ENCODE results near the gene DAPK2.
"Not testable (repeated sequence)": the region's sequence is repeated elsewhere in the genome, so short reads cannot be mapped to it uniquely, and the experiment has no call there.

Gene DAPK2

DNA sequence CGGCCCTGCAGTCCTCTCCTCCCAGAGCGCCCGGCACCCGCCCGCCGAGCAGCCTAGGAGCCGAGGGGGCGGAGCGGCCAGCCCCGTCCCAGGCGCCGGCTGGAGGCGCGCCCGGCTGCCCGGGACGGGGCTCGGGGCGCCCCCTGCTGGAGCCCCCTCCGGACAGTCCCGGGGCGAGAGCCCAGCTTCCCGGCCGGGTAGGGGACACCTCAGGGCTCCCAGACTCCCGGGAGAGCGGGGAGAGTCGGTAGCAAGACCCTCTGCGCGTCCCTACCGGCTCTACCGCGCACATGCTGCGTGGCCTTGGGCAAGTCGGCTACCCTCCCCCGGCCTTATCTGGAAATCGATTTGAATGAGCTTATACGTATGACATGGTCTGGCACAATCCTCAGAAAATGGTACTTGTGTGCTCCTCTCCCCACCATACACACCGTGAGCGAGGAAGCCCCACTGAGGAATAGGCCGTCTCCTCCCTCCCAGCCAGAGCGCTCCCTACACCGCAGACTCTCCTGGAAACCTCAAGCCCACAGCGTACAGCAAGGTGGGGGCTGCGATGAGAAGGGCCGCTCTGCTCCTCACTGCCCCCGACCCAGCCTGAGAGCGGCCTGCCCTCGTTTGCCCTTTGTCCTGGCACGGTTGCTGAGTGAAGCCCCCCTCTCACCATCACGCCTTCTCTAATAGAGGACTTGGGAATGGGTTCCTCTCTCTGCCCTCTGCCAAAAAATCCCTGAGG is at the start of gene DAPK2:
DAPK2 (minus strand) TSS at position 65 of the 733 bp plus-strand sequence. CDS start 6,224 bp downstream, outside the sequence.
- H3K27me3 Mint-ChIP-seq (ENCODE audit: low read depth) = peaks cover 36% of the 10 kb centered on the region

DNA sequence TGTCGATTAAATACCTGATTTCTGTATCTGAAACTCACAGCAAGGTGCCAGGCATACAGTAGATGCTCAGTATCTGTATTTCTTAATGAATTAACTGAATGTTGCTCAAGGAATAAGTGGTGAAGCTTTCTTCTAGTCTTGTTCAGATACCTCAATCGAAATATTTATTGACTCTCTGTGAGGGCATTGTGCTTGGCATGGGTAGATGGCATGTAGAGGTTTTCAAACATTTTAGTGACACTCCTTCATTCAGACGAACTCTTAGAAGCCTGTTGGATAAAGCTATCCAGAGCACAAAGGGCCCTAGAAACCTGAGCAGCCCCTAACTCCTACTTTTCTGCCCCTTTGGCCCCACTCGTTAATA is 49.1 kb upstream of the DAPK2 start:
- no peak for DNase-seq (ENCODE audit: low spot score)
- peaks cover 47% of the 10 kb centered on the region for H3K4me1 Mint-ChIP-seq (ENCODE audit: low read depth)
- H3K4me3 Mint-ChIP-seq = peak overlapping the region; percentile 99
- H3K27me3 Mint-ChIP-seq (ENCODE audit: low read depth) = no peaks in the 10 kb centered on the region
- H3K27ac Mint-ChIP-seq = peak overlapping the region; percentile 96
- H3K36me3 Mint-ChIP-seq (ENCODE audit: low read depth) = peaks cover 15% of the 10 kb centered on the region
- no peaks in the 10 kb centered on the region for H3K9me3 Mint-ChIP-seq

More for the DNA sequence above, at the start of gene DAPK2:
- H3K36me3 Mint-ChIP-seq (ENCODE audit: low read depth) = no peaks in the 10 kb centered on the region
- peak within 1 kb of the TSS; percentile 79 for H3K4me3 Mint-ChIP-seq
- peaks cover 13% of the 10 kb centered on the region for H3K4me1 Mint-ChIP-seq (ENCODE audit: low read depth)
- no peaks in the 10 kb centered on the region for H3K9me3 Mint-ChIP-seq
- DNase-seq (ENCODE audit: low spot score) = peak; percentile 71
- H3K27ac Mint-ChIP-seq = peak within 1 kb of the TSS; percentile 29

GRCh38 chr15:64093627-64094417 is 47.5 kb upstream of the DAPK2 start, which contains the start of gene CIAO2A:
TSS of gene CIAO2A (minus strand) at chr15:64093838. CDS start at chr15:64093768, 70 bp downstream.
- H3K4me3 Mint-ChIP-seq = peak within 1 kb of the TSS; percentile 99
- no peaks in the 10 kb centered on the region for H3K27me3 Mint-ChIP-seq (ENCODE audit: low read depth)
- peak within 1 kb of the TSS; percentile 96 for H3K27ac Mint-ChIP-seq
- H3K36me3 Mint-ChIP-seq (ENCODE audit: low read depth) = peaks cover 23% of the 10 kb centered on the region
- peaks cover 51% of the 10 kb centered on the region for H3K4me1 Mint-ChIP-seq (ENCODE audit: low read depth)
- peak; percentile 96 for DNase-seq (ENCODE audit: low spot score)
- H3K9me3 Mint-ChIP-seq = no peaks in the 10 kb centered on the region

- H3K27me3 Mint-ChIP-seq (ENCODE audit: low read depth) = no peaks in the 10 kb centered on the region
- peak; percentile 56 for DNase-seq (ENCODE audit: low spot score)
- H3K36me3 Mint-ChIP-seq (ENCODE audit: low read depth) = peaks cover 26% of the 10 kb centered on the region
- peak overlapping the region; percentile 99 for H3K4me3 Mint-ChIP-seq
- H3K9me3 Mint-ChIP-seq = peaks cover under 1% of the 10 kb centered on the region
- H3K27ac Mint-ChIP-seq = peak overlapping the region; percentile 96
- H3K4me1 Mint-ChIP-seq (ENCODE audit: low read depth) = peaks cover 48% of the 10 kb centered on the region
Measured at GRCh38 chr15:64092864-64093626, 46.8 kb upstream of the DAPK2 start.

DNA sequence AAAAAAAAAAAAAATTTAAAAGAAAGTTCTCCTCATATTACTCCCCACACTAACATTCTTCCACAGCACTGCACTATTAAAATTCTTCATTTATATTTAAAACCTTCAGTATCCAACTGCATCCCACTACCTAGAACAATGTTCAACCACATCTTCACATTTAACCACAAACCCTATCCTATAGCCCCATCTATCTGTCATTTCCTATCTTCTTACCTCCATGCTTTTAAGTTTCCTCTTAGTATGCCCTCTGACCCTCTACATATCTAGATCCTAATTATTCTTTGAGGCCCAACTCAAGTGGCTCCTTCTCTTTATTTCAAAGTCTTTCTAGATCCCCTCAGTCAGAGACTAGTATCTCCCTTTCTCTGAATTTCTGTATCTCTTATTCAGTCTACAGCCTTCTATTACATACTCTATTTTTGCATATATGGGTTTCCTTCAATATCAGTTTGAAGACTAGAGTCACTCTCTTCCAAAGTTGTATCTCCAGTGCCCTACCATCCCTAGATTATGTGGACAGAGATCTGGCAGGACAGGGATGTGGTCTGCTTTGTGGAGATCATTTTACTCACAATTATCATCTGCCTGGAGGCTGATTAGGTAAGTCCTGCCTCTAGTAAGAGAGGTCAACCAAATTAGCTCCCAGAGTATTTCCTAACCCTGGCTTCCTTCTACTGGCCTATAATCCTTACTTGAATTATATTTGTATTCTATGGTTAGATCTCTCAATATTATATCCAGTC is 46.0 kb upstream of the DAPK2 start:
- H3K4me1 Mint-ChIP-seq (ENCODE audit: low read depth) = peaks cover 41% of the 10 kb centered on the region
- DNase-seq (ENCODE audit: low spot score) = no peak
- peak overlapping the region; percentile 99 for H3K4me3 Mint-ChIP-seq
- H3K27me3 Mint-ChIP-seq (ENCODE audit: low read depth) = no peaks in the 10 kb centered on the region
- H3K9me3 Mint-ChIP-seq = peaks cover 4% of the 10 kb centered on the region
- peaks cover 30% of the 10 kb centered on the region for H3K36me3 Mint-ChIP-seq (ENCODE audit: low read depth)
- H3K27ac Mint-ChIP-seq = peak overlapping the region; percentile 96

DNA sequence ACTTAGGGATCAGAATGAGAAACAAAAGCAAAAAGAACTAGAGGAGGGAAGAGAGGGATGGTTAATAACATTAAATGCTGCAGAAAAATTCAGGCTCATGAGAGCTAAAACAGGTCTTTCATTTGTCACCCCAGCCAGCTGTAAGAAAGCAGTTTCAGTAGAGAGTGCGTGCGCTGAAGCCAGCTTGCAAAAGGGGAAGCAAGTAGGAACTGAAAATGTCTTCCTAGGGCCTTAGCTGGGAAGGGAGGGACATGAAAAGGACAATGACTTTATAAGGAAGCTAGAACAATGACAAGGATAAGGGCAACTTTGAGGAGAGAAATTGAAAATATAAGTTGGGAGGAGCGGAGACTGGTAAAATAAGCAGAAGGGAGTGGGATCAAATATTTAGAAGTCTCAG is 44.2 kb upstream of the DAPK2 start:
- H3K4me1 Mint-ChIP-seq (ENCODE audit: low read depth) = peaks cover 34% of the 10 kb centered on the region
- no peak overlapping the region for H3K4me3 Mint-ChIP-seq
- no peak for DNase-seq (ENCODE audit: low spot score)
- no peaks in the 10 kb centered on the region for H3K27me3 Mint-ChIP-seq (ENCODE audit: low read depth)
- no peak overlapping the region for H3K27ac Mint-ChIP-seq
- H3K9me3 Mint-ChIP-seq = peaks cover 4% of the 10 kb centered on the region
- peaks cover 33% of the 10 kb centered on the region for H3K36me3 Mint-ChIP-seq (ENCODE audit: low read depth)

GRCh38 chr15:64089543-64090280 is 43.4 kb upstream of the DAPK2 start:
- Mint-ChIP-seq H3K4me3 (no peak overlapping the region), H3K27me3 (ENCODE audit: low read depth) (no peaks in the 10 kb centered on the region), H3K27ac (no peak overlapping the region), H3K9me3 (peaks cover 4% of the 10 kb centered on the region), H3K36me3 (ENCODE audit: low read depth) (peaks cover 35% of the 10 kb centered on the region), H3K4me1 (ENCODE audit: low read depth) (peaks cover 27% of the 10 kb centered on the region)
- no peak for DNase-seq (ENCODE audit: low spot score)

- Mint-ChIP-seq H3K27ac (no peak overlapping the region), H3K27me3 (ENCODE audit: low read depth) (no peaks in the 10 kb centered on the region), H3K4me1 (ENCODE audit: low read depth) (no peaks in the 10 kb centered on the region), H3K36me3 (ENCODE audit: low read depth) (peaks cover 23% of the 10 kb centered on the region), H3K9me3 (peaks cover 1% of the 10 kb centered on the region), H3K4me3 (no peak overlapping the region)
- DNase-seq (ENCODE audit: low spot score) = no peak
Measured at GRCh38 chr15:64082757-64083156, 36.5 kb upstream of the DAPK2 start.

- not testable (repeated sequence) for H3K4me3 Mint-ChIP-seq
Measured at GRCh38 chr15:64073496-64073895, 27.2 kb upstream of the DAPK2 start.

GRCh38 chr15:64072812-64073211 is 26.5 kb upstream of the DAPK2 start:
- no peak for DNase-seq (ENCODE audit: low spot score)
- no peak overlapping the region for H3K27ac Mint-ChIP-seq
- H3K4me3 Mint-ChIP-seq = no peak overlapping the region
- no peaks in the 10 kb centered on the region for H3K9me3 Mint-ChIP-seq
- peaks cover 11% of the 10 kb centered on the region for H3K4me1 Mint-ChIP-seq (ENCODE audit: low read depth)
- peaks cover 33% of the 10 kb centered on the region for H3K36me3 Mint-ChIP-seq (ENCODE audit: low read depth)
- H3K27me3 Mint-ChIP-seq (ENCODE audit: low read depth) = no peaks in the 10 kb centered on the region

More at GRCh38 chr15:64073496-64073895, 27.2 kb upstream of the DAPK2 start:
- H3K36me3 Mint-ChIP-seq (ENCODE audit: low read depth) = peaks cover 33% of the 10 kb centered on the region
- DNase-seq (ENCODE audit: low spot score); H3K9me3 Mint-ChIP-seq; H3K27me3 Mint-ChIP-seq (ENCODE audit: low read depth); H3K27ac Mint-ChIP-seq; H3K4me1 Mint-ChIP-seq (ENCODE audit: low read depth): not testable (repeated sequence)

DNA sequence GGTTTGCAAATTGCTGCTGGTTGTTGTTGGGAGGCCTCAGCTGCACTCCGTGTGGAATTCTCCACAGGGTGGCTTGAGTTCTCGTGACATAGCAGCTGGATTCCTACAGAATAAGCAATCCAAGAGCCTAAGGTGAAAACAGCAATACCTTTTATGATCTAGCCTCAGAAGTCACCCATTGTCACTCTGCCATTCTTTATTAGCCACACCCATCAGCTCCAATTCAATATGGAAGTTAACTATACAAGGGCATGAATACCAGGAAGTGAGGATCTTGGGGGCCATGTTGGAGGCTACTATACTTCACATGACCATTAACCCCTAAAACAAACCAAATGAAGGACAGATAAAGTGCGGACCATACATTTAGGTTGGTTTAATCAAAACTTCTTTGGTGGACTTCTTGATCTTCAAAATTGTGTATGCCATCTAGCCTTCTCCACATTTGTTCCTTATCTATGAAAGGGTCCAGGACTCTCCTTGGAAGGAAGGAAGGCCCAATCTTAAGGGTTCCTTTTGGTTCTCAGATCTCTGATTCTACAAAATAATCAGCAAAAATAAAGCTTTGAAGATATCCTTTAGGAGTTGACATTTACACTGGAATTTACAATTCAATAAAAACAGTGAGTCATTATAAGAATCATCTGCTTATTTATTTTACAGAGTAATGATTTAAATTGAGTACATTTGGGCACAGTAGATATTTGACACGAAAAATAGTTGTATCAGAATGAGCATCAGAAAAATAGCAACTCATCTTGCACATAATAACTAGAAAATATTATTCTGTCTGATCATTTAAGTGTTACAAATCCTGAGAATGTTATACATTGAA is 25.9 kb upstream of the DAPK2 start:
- Mint-ChIP-seq H3K36me3 (ENCODE audit: low read depth) (peaks cover 27% of the 10 kb centered on the region), H3K27ac (no peak overlapping the region), H3K27me3 (ENCODE audit: low read depth) (no peaks in the 10 kb centered on the region), H3K4me1 (ENCODE audit: low read depth) (peaks cover 16% of the 10 kb centered on the region), H3K4me3 (no peak overlapping the region), H3K9me3 (no peaks in the 10 kb centered on the region)
- no peak for DNase-seq (ENCODE audit: low spot score)
